Choroid plexus epithelial cell (primary cell): ENCODE data around the gene DAAM2.

Experiments used
- DNase-seq: peaks from one replicate; pipeline ENCODE4 v3.0.0-alpha.2; 2010; ENCODE audit warnings: low read depth
- H3K4me3 ChIP-seq: 2 replicates; pipeline ENCODE4 v1.5.1; 2011; ENCODE audit warnings: low read depth, mild to moderate bottlenecking, control low read depth, low read length, moderate library complexity
- CTCF ChIP-seq: conservative IDR thresholded peaks from 2 replicates; pipeline ENCODE4 v1.5.1; 2011; ENCODE audit warnings: low read depth, mild to moderate bottlenecking, control low read depth, inconsistent platforms, low read length, moderate library complexity

The DAAM2 gene

GRCh38 chr6:39815356-39815755 lies 23.2 kb downstream of the DAAM2 start:
- no peak for DNase-seq
- no peak for TF ChIP-seq CTCF
- H3K4me3 ChIP-seq = no peak overlapping the region

- no peak overlapping the region for H3K4me3 ChIP-seq
- no peak for TF ChIP-seq CTCF
- peak; percentile 45 for DNase-seq
Measured at GRCh38 chr6:39816747-39817146, 24.6 kb downstream of the DAAM2 start.

- no peak overlapping the region for H3K4me3 ChIP-seq
- DNase-seq = no peak
- no peak for TF ChIP-seq CTCF
Measured at GRCh38 chr6:39818695-39819094, 26.5 kb downstream of the DAAM2 start.

GRCh38 chr6:39819228-39819627 lies 27.1 kb downstream of the DAAM2 start:
- no peak overlapping the region for H3K4me3 ChIP-seq
- no peak for DNase-seq
- TF ChIP-seq CTCF = no peak

GRCh38 chr6:39819676-39820075 lies 27.5 kb downstream of the DAAM2 start:
- DNase-seq = no peak
- no peak overlapping the region for H3K4me3 ChIP-seq
- TF ChIP-seq CTCF = no peak

GRCh38 chr6:39820553-39820952 lies 28.4 kb downstream of the DAAM2 start:
- no peak for TF ChIP-seq CTCF
- no peak overlapping the region for H3K4me3 ChIP-seq
- DNase-seq = no peak

- DNase-seq = no peak
- no peak overlapping the region for H3K4me3 ChIP-seq
- no peak for TF ChIP-seq CTCF
Measured at GRCh38 chr6:39821046-39821740, 29.0 kb downstream of the DAAM2 start.
